ENCODE results near the gene CORO2A. TPM values are rescaled to one million over a fixed set of nuclear protein-coding genes. Genes with fewer than 3 reads are reported as not detected.
"Not testable (repeated sequence)": the region's sequence is repeated elsewhere in the genome, so short reads cannot be mapped to it uniquely, and the experiment has no call there.

CORO2A gene
- total RNA-seq, 6 experiments from 2014 or later: 0.84 to 2.4 (median 1.1) TPM

- Mint-ChIP-seq H3K9me3 (no peaks in the 10 kb centered on the region), H3K4me1 (ENCODE audit: low read depth) (peaks cover 5% of the 10 kb centered on the region), H3K27me3 (ENCODE audit: insufficient read depth) (peaks cover 7% of the 10 kb centered on the region), H3K4me3 (no peak overlapping the region), H3K36me3 (ENCODE audit: low read depth) (no peaks in the 10 kb centered on the region), H3K27ac (no peak overlapping the region)
- TF ChIP-seq CTCF (IDR thresholded peaks at IDR 0.05): no peak
- DNase-seq: no peak
These were observed 15.8 kb downstream of the CORO2A start for GRCh38 chr9:98176391-98177259.

- no peaks in the 10 kb centered on the region for H3K9me3 Mint-ChIP-seq
- no peak overlapping the region for H3K4me3 Mint-ChIP-seq
- H3K27ac Mint-ChIP-seq: no peak overlapping the region
- peaks cover 7% of the 10 kb centered on the region for H3K27me3 Mint-ChIP-seq (ENCODE audit: insufficient read depth)
- no peak for TF ChIP-seq CTCF (IDR thresholded peaks at IDR 0.05)
- H3K4me1 Mint-ChIP-seq (ENCODE audit: low read depth): peaks cover 5% of the 10 kb centered on the region
- no peak for DNase-seq
- no peaks in the 10 kb centered on the region for H3K36me3 Mint-ChIP-seq (ENCODE audit: low read depth)
These were observed 16.7 kb downstream of the CORO2A start for GRCh38 chr9:98175762-98176161.

- Mint-ChIP-seq H3K36me3 (ENCODE audit: low read depth) (no peaks in the 10 kb centered on the region), H3K9me3 (no peaks in the 10 kb centered on the region), H3K4me1 (ENCODE audit: low read depth) (peaks cover 5% of the 10 kb centered on the region), H3K27me3 (ENCODE audit: insufficient read depth) (peaks cover 9% of the 10 kb centered on the region), H3K27ac (no peak overlapping the region), H3K4me3 (no peak overlapping the region)
- TF ChIP-seq CTCF (IDR thresholded peaks at IDR 0.05): no peak
- DNase-seq: no peak
These were observed 17.3 kb downstream of the CORO2A start for GRCh38 chr9:98175028-98175569.

- not testable (repeated sequence) for H3K4me3 Mint-ChIP-seq; H3K9me3 Mint-ChIP-seq; DNase-seq; H3K27ac Mint-ChIP-seq; H3K4me1 Mint-ChIP-seq (ENCODE audit: low read depth); H3K27me3 Mint-ChIP-seq (ENCODE audit: insufficient read depth); H3K36me3 Mint-ChIP-seq (ENCODE audit: low read depth)
These were observed 17.9 kb downstream of the CORO2A start for GRCh38 chr9:98174502-98174918.

GRCh38 chr9:98173181-98173580, 19.3 kb downstream of the CORO2A start:
- Mint-ChIP-seq H3K36me3 (ENCODE audit: low read depth) (no peaks in the 10 kb centered on the region), H3K9me3 (no peaks in the 10 kb centered on the region), H3K27ac (no peak overlapping the region), H3K4me1 (ENCODE audit: low read depth) (peaks cover 14% of the 10 kb centered on the region), H3K27me3 (ENCODE audit: insufficient read depth) (peaks cover 11% of the 10 kb centered on the region), H3K4me3 (no peak overlapping the region)
- TF ChIP-seq CTCF (IDR thresholded peaks at IDR 0.05): no peak
- DNase-seq: no peak

GRCh38 chr9:98172604-98173003, 19.8 kb downstream of the CORO2A start:
- peaks cover 11% of the 10 kb centered on the region for H3K27me3 Mint-ChIP-seq (ENCODE audit: insufficient read depth)
- no peaks in the 10 kb centered on the region for H3K36me3 Mint-ChIP-seq (ENCODE audit: low read depth)
- TF ChIP-seq CTCF (IDR thresholded peaks at IDR 0.05): no peak
- H3K27ac Mint-ChIP-seq: no peak overlapping the region
- DNase-seq: no peak
- H3K9me3 Mint-ChIP-seq: no peaks in the 10 kb centered on the region
- H3K4me1 Mint-ChIP-seq (ENCODE audit: low read depth): peaks cover 14% of the 10 kb centered on the region
- no peak overlapping the region for H3K4me3 Mint-ChIP-seq

Data from HFFc6 (cell line).